Upper lobe of left lung (tissue), 6 donors: ENCODE data around the gene SLC25A29. TPM values are rescaled to one million over a fixed set of nuclear protein-coding genes. Genes with fewer than 3 reads are reported as not detected.

ENCODE experiments used
- ATAC-seq, 2 donors: fragments of 200-7000 bp; cut with Tn5 transposase; one replicate each; pipeline ENCODE4 v1.9.1; 2022; ENCODE audit warnings: mild to moderate bottlenecking in 2 of 2, moderate library complexity in 2 of 2; ENCODE audit not compliant: low FRiP score in 2 of 2
- DNase-seq, 2 donors: peaks; one replicate each; pipeline ENCODE4 v3.0.0-alpha.2; 2019 to 2020
- H3K27ac ChIP-seq, 4 donors: fragments of 200-600 bp; sonication (generic); one replicate each; pipeline ENCODE4 v1.5.1; 2016 to 2019
- H3K27me3 ChIP-seq, 4 donors: fragments of 200-600 bp; sonication (generic); one replicate each; pipeline ENCODE4 v1.5.1; 2017 to 2019
- H3K36me3 ChIP-seq, 4 donors: fragments of 200-600 bp; sonication (generic); one replicate each; pipeline ENCODE4 v1.5.1; 2016 to 2019
- H3K4me1 ChIP-seq, 4 donors: fragments of 200-600 bp; sonication (generic); one replicate each; pipeline ENCODE4 v1.5.1; 2018 to 2019
- H3K4me3 ChIP-seq, 4 donors: fragments of 200-600 bp; sonication (generic); one replicate each; pipeline ENCODE4 v1.5.1; 2017 to 2019; ENCODE audit warnings: mild to moderate bottlenecking in 2 of 4, moderate library complexity in 1 of 4
- H3K9me3 ChIP-seq, 4 donors: fragments of 200-600 bp; sonication (generic); one replicate each; pipeline ENCODE4 v1.5.1; 2018 to 2019
- CTCF ChIP-seq, 6 experiments: fragments of 450-650 bp in 4 of 6; fragments of 200-600 bp in 2 of 6; sonication (generic) in 2 of 6; IDR thresholded peaks; one replicate each; pipeline ENCODE4 v1.5.1; 2016 to 2019; ENCODE audit warnings: antibody characterized with exemption in 6 of 6
- EP300 ChIP-seq, 4 donors: sonication (generic); formaldehyde crosslinking; IDR thresholded peaks; one replicate each; pipeline ENCODE4 v1.5.1; 2017; ENCODE audit warnings: antibody characterized with exemption in 4 of 4, control low read depth in 2 of 4
- POLR2A ChIP-seq, 4 donors: fragments of 450-650 bp; IDR thresholded peaks; one replicate each; pipeline ENCODE4 v1.5.1; 2016 to 2017; ENCODE audit warnings: antibody characterized with exemption in 4 of 4, mild to moderate bottlenecking in 2 of 4
- POLR2AphosphoS5 ChIP-seq, 2 donors: sonication (generic); formaldehyde crosslinking; IDR thresholded peaks; one replicate each; pipeline ENCODE4 v1.5.1; 2017; ENCODE audit warnings: antibody characterized with exemption in 2 of 2
- WGBS, 2 donors: methylation state at CpG; one replicate each; pipeline ENCODE4 v1.1.5; 2017 to 2018; 5-methylcytosine and 5-hydroxymethylcytosine counted together
- total RNA-seq, 6 donors: library from RNA; depleted of rRNA in 4 of 6; stranded (reverse); fragments of >200 nt in 4 of 6; gene quantifications; one replicate each; pipeline versions ENCODE4 v1.1.0 to v1.2.1, GENCODE V29; 2016 to 2021
- donor health status: DM: no; HTN: no; CAD: no; lungs with moderate emphysema.
- donor health status: DM: no; HTN: yes; CAD: no; lungs with severe emphysema.

SLC25A29 gene
- total RNA-seq, 6 donors from 2014 or later = 81.5 to 275 (median 96.6) TPM

DNA sequence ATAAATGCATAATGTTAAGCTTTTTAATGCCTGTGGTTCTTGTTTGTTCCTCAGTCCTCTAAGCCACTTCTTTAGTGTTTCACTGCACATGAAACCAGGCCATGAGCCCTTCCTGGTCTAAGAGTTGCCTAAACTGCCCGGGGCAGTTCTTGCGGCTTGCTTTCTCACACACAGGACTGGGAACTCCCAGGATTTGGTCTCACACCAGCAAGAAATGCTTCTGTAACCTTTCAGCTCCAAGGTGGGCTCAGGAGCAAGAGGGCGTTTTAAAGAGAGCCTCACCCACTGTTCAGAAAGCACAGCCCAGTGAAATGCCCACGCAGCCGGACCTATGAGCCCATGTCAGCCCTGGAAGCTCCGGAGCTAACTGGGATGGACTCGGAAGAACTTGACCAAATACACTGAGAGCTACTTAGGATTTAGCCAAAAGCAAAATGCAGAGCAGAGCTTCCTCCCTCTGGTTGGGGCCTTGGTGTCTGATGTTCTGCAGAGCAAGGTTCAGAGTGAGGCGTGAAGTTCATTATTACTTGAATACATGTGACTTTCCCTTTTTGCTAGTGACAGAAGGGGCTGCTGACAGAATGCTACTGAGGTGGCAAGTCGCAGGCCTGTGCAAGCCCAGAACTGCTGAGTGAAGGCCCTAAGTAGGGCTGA lies 23.4 kb downstream of the SLC25A29 start:
- Histone ChIP-seq H3K4me3 (no peak overlapping the region), H3K4me1 (peaks cover 33 to 66% (median 57%) of the 10 kb centered on the region in 4 donors), H3K27me3 (no peaks in the 10 kb centered on the region), H3K36me3 (peaks cover 0 to 8% (median 2%) of the 10 kb centered on the region in 4 donors), H3K27ac (peak overlapping the region; percentile 39 to 91 (median 64)), H3K9me3 (no peaks in the 10 kb centered on the region)
- peak in 1 of 2 donors; percentile 69 for DNase-seq
- TF ChIP-seq POLR2A (IDR thresholded peaks at IDR 0.05) (no peak), POLR2AphosphoS5 (IDR thresholded peaks at IDR 0.05) (no peak), CTCF (IDR thresholded peaks at IDR 0.05) (no peak), EP300 (IDR thresholded peaks at IDR 0.05) (no peak)
- WGBS, 2 donors = 74 to 86% methylated on average over 8 to 9 of the region's 9 CpGs
- no peak for ATAC-seq

- ATAC-seq (no peak), DNase-seq (no peak)
- Histone ChIP-seq H3K36me3 (peaks cover 0 to 14% (median 3%) of the 10 kb centered on the region in 4 donors), H3K27me3 (no peaks in the 10 kb centered on the region), H3K9me3 (no peaks in the 10 kb centered on the region), H3K4me3 (no peak overlapping the region), H3K27ac (peak overlapping the region; percentile 27 to 66 (median 52)), H3K4me1 (peaks cover 33 to 71% (median 60%) of the 10 kb centered on the region in 4 donors)
- TF ChIP-seq EP300 (IDR thresholded peaks at IDR 0.05) = no peak
- TF ChIP-seq POLR2AphosphoS5 (IDR thresholded peaks at IDR 0.05) = no peak
- TF ChIP-seq CTCF (IDR thresholded peaks at IDR 0.05) = no peak
- no peak for TF ChIP-seq POLR2A (IDR thresholded peaks at IDR 0.05)
- 85 to 88% methylated on average over 7 of the region's 7 CpGs for WGBS, 2 donors
Measured at GRCh38 chr14:100282083-100282350, 24.2 kb downstream of the SLC25A29 start.

DNA sequence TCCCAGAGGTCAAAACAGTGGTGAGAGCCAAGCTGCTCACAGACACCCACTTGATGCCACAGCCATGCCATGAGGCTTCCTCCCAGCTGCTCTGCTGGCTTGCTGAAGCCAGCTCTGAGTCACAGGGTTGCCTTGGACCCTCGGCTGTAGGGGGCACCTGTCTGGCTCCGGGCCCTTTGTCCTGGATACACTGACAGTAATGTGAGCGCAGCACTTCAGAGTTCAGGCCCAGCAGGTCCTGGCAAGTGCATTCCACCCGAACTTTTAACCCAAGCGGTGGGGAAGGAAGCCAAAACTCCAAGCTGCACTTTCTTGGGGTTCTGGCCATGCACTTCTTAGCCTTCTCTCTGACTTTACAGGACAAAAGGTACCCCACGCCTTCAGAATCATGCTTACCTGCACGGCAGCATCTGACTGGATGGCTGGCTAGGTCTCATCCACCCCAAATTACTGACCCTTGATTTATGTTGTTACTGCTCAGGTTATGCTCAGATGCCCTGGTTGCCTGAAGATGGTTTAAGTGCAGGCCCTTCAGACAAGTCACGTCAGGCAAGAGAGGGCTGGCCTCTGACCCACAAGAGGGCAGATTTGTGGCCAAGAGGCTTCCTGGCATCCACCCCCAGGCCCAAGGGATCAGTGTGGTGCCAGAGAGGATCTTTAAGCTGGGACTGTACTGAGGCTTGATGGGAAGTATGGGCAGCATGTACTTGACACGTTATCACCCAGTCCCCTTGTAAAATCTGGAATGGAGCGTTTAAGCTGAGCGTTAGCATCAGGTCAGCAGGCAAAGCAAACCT lies 24.8 kb downstream of the SLC25A29 start:
- Histone ChIP-seq H3K36me3 (peaks cover 0 to 20% (median 5%) of the 10 kb centered on the region in 4 donors), H3K27ac (peak overlapping the region; percentile 27 to 66 (median 61)), H3K4me3 (no peak overlapping the region), H3K9me3 (no peaks in the 10 kb centered on the region), H3K4me1 (peaks cover 33 to 75% (median 62%) of the 10 kb centered on the region in 4 donors), H3K27me3 (no peaks in the 10 kb centered on the region)
- 59 to 66% methylated on average over 11 of the region's 11 CpGs for WGBS, 2 donors
- ATAC-seq (peak in 1 of 2 donors; percentile 63), DNase-seq (peak in 1 of 2 donors; percentile 74)
- TF ChIP-seq POLR2AphosphoS5 (IDR thresholded peaks at IDR 0.05) (peak in 1 of 2 donors; percentile 11), EP300 (IDR thresholded peaks at IDR 0.05) (no peak)

DNA sequence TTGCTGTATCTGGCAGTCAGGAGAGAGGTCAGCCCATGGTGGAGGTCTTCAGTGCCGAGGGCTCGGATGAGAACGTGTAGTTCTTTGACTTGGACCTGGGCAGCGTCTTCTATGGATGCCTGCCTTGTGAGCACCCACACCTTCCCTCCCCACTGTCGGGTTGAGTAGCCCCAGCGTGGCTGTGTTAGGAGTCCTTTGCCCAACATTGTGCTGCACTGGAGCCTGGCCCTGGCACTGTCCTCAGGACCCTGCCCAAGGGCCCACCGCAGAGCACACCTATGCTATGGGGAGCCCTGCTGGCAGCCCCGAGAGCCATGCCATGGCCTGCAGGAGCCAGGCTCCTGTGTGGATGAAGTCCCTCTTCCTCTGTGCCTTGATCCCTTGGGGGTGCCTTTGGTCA lies 26.7 kb downstream of the SLC25A29 start:
- peaks cover 0 to 27% (median 5%) of the 10 kb centered on the region in 4 donors for H3K36me3 ChIP-seq
- peak overlapping the region in 1 of 4 donors; percentile 46 for H3K27ac ChIP-seq
- H3K27me3 ChIP-seq = no peaks in the 10 kb centered on the region
- DNase-seq (no peak), ATAC-seq (no peak)
- WGBS, 2 donors = 86 to 93% methylated on average over 6 to 8 of the region's 8 CpGs
- no peak for TF ChIP-seq POLR2A (IDR thresholded peaks at IDR 0.05)
- no peak for TF ChIP-seq CTCF (IDR thresholded peaks at IDR 0.05)
- no peak for TF ChIP-seq POLR2AphosphoS5 (IDR thresholded peaks at IDR 0.05)
- TF ChIP-seq EP300 (IDR thresholded peaks at IDR 0.05) = no peak
- H3K4me1 ChIP-seq = peaks cover 28 to 74% (median 55%) of the 10 kb centered on the region in 4 donors
- H3K4me3 ChIP-seq = no peak overlapping the region
- no peaks in the 10 kb centered on the region for H3K9me3 ChIP-seq

DNA sequence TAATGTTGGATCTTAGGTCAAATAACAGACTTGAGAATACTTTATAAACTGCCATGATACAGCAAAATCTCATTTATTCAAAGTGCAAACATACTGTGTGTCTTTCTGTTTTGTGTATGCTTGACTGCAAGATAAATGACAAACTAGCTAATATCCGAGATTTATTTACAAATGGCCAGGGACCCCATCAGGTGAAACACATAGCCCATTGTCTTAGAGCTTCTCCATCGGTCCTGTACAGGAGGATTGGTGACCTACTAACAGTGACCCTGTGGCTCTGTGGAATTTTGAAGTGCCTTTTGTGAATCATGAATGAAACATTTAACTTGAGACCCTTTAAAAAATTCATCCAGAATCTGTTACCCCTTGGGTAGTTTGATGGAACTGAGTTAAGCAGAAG lies 27.1 kb downstream of the SLC25A29 start:
- ATAC-seq = no peak
- WGBS, 2 donors = 58 to 65% methylated on average over 2 of the region's 2 CpGs
- peaks cover 26 to 76% (median 52%) of the 10 kb centered on the region in 4 donors for H3K4me1 ChIP-seq

More for the DNA sequence above, 27.1 kb downstream of the SLC25A29 start:
- no peak for DNase-seq
- Histone ChIP-seq H3K9me3 (no peaks in the 10 kb centered on the region), H3K36me3 (peaks cover 0 to 27% (median 5%) of the 10 kb centered on the region in 4 donors), H3K4me3 (no peak overlapping the region), H3K27ac (peak overlapping the region in 1 of 4 donors; percentile 46), H3K27me3 (no peaks in the 10 kb centered on the region)
- TF ChIP-seq CTCF (IDR thresholded peaks at IDR 0.05) = no peak
- TF ChIP-seq POLR2A (IDR thresholded peaks at IDR 0.05) = no peak
- TF ChIP-seq POLR2AphosphoS5 (IDR thresholded peaks at IDR 0.05) = no peak
- no peak for TF ChIP-seq EP300 (IDR thresholded peaks at IDR 0.05)
